HG03060 (cell line): ENCODE data around the gene FIGNL2.

Experiments
- ATAC-seq: cut with Tn5 transposase; IDR thresholded peaks from one replicate; pipeline ENCODE4 v1.9.1; 2021; ENCODE audit warnings: low read depth, moderate number of reproducible peaks; ENCODE audit not compliant: unreplicated experiment

FIGNL2 gene

DNA sequence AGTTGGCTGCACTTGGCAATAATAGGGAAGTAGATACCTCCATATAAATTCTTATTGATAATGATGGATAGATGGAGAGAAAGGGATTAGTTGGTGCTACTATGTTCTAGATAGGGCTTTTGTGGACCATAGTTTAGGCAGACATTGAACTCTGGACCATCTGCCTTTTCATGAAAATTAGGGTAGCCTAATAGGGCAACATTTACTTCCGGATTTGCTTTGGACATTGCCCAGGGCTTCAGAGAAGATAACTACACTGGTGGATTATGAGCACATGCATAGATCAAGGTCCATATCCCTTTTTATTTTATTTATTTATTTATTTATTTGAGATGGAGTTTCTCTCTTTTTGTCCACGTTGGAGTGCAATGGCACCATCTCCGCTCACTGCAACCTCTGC is 70.5 kb downstream of the FIGNL2 start:
- no peak for ATAC-seq

DNA sequence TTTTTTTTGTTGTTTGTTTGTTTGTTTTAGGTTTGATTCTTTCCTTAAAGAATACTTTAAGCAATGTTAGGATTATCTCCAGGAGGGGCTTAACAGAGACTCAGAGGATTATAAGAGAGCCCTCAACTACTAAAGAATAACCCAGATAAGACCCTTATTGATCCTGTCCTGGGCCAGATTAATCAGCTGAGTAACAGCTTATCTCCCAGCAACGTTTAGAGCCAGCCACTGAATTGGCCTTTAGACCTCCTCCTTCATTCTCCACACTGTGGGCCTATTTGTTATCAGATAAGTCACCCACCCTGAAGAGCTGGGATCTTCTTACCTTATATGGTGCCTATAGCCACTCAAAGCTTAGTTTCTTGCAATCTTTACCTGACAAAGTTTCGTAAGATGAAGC is 71.1 kb downstream of the FIGNL2 start:
- ATAC-seq = no peak

DNA sequence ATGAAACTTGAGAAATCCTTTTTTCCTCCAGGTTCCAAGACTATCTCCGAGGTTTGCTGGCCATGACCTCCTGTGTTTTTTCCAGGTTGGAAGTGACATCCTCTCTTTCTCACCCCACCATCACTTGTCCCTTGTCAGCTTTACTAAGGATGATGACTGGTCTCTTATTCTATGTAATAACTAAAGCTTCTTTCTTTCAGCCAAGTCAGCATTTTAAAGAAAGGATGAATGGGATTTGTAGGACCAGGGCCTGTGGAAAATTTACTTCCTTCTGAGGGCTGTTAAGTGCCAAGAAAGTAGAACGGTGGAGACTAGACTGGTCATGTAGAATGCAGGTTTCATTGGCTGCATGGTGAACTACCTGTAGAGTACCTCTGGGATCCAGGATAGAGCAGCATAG is 73.6 kb downstream of the FIGNL2 start:
- ATAC-seq = no peak

DNA sequence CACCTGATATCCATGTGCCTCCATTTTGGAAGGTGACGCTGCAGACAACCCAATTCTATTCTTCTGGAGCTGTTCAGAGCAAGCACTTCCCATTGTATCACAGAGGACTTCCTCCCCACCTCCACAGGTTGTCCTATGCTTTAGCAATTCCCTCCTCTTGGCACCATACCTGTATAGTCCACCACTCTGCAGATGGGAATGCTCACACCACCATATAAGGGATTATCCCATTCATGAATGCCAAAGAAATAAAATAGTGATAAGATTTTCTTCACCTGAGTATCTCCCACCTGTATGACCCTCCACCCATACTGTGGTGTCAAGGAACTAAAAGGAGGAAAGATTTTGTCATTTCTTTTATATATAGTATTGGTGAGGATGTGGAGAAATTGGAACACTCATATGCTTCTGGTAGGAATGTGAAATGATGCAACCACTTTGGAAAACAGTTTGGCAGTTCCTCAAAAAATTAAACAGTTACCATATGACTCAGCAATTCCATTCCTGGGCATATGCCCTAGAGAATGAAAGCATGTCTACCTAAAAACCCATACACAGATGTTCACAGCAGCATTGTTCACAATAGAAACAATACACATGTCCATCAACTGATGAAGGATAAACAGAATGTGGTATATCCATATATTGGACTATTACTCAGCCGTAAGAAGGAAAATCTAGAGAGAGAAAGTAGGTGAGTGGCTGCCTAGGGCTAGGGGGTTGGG is 75.2 kb downstream of the FIGNL2 start:
- ATAC-seq = no peak

DNA sequence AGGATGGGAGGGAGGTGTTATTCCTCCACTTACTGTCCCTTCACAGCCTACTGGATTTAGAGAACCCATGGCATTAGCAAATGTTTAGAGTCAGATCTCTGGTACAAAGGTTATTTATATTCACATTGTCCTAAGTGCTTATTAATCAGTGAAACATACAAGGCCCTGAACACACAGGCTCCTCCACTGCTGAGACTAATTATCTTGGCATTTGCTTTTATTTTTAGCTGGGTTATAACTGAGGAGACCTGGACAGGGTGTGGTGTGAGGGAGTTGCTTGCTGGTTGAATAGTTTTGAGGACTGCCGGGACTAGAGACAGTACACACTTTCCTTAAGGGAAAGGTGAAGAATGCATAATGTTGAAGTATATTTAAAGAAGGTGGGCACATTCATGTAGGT is 77.5 kb downstream of the FIGNL2 start:
- no peak for ATAC-seq
